Keratinocyte (primary cell): ENCODE results near the gene CGRRF1.

Experiments
- CTCF ChIP-seq, 3 experiments: IDR thresholded peaks in 1 of 3; conservative IDR thresholded peaks in 1 of 3; optimal IDR thresholded peaks in 1 of 3; 2 replicates in 2 of 3; 3 replicates in 1 of 3; pipeline versions ENCODE3 to v1.5.1; 2011; ENCODE audit warnings: low read length in 3 of 3, mild to moderate bottlenecking in 3 of 3, moderate library complexity in 2 of 3, control low read depth in 1 of 3, inconsistent platforms in 1 of 3; ENCODE audit not compliant: insufficient read depth in 2 of 3; ENCODE audit errors: extremely low read depth in 1 of 3
- EZH2 ChIP-seq: IDR thresholded peaks from one replicate; pipeline ENCODE4 v1.6.1; 2012; ENCODE audit warnings: inconsistent platforms, mild to moderate bottlenecking, low read length, moderate library complexity

GRCh38 chr14:54487771-54488170 is 21.9 kb upstream of the CGRRF1 start:
- TF ChIP-seq CTCF (optimal IDR thresholded peaks at IDR 0.05 in 1 of 3, IDR thresholded peaks at IDR 0.05 in 1 of 3, conservative IDR thresholded peaks at IDR 0.05 in 1 of 3; ENCODE audit: extremely low read depth in 1 of 3, insufficient read depth in 2 of 3, low read length in 3 of 3) (no peak), EZH2 (no peak)
